T-helper 2 cell treated with Interferon-gamma antibody and Interleukin-4, amounts not matched to agents 5 μg/mL and 100 μg/mL, for 36 hours (primary cell): ENCODE measurements around the gene GRK5.

Experiments used
- DNase-seq: peaks from one replicate; pipeline ENCODE4 v3.0.0; 2021; ENCODE audit warnings: low spot score
- H3K27ac Mint-ChIP-seq: one replicate; pipeline ENCODE4 v1.8.0; 2021; ENCODE audit warnings: mild to moderate bottlenecking, mixed read lengths
- H3K27me3 Mint-ChIP-seq: one replicate; pipeline ENCODE4 v1.8.0; 2021; ENCODE audit warnings: low read depth, mixed read lengths
- H3K36me3 Mint-ChIP-seq: one replicate; pipeline ENCODE4 v1.8.0; 2021; ENCODE audit warnings: low read depth, mixed read lengths
- H3K4me1 Mint-ChIP-seq: one replicate; pipeline ENCODE4 v1.8.0; 2021; ENCODE audit warnings: low read depth, mixed read lengths
- H3K4me3 Mint-ChIP-seq: one replicate; pipeline ENCODE4 v1.8.0; 2022; ENCODE audit warnings: mild to moderate bottlenecking, moderate library complexity, mixed read lengths
- H3K9me3 Mint-ChIP-seq: one replicate; pipeline ENCODE4 v1.8.0; 2021; ENCODE audit warnings: mixed read lengths

GRK5 gene

GRCh38 chr10:119286516-119286915 is 79.1 kb downstream of the GRK5 start:
- Mint-ChIP-seq H3K27me3 (no peaks in the 10 kb centered on the region), H3K27ac (peak overlapping the region; percentile 86), H3K36me3 (no peaks in the 10 kb centered on the region), H3K4me1 (peaks cover 67% of the 10 kb centered on the region), H3K9me3 (no peaks in the 10 kb centered on the region), H3K4me3 (peak overlapping the region; percentile 70)
- no peak for DNase-seq

- no peak for DNase-seq
- peak overlapping the region; percentile 70 for H3K4me3 Mint-ChIP-seq
- H3K9me3 Mint-ChIP-seq = no peaks in the 10 kb centered on the region
- no peaks in the 10 kb centered on the region for H3K27me3 Mint-ChIP-seq
- no peaks in the 10 kb centered on the region for H3K36me3 Mint-ChIP-seq
- peak overlapping the region; percentile 64 for H3K27ac Mint-ChIP-seq
- H3K4me1 Mint-ChIP-seq = peaks cover 66% of the 10 kb centered on the region
Measured at GRCh38 chr10:119286983-119287633, 79.7 kb downstream of the GRK5 start.

- Mint-ChIP-seq H3K27me3 (no peaks in the 10 kb centered on the region), H3K4me3 (no peak overlapping the region), H3K36me3 (peaks cover 4% of the 10 kb centered on the region), H3K27ac (no peak overlapping the region), H3K4me1 (peaks cover 73% of the 10 kb centered on the region), H3K9me3 (no peaks in the 10 kb centered on the region)
- no peak for DNase-seq
Measured at GRCh38 chr10:119288574-119289001, 81.2 kb downstream of the GRK5 start.

GRCh38 chr10:119289227-119289920 is 82.0 kb downstream of the GRK5 start:
- Mint-ChIP-seq H3K4me3 (peak overlapping the region; percentile 27), H3K27me3 (no peaks in the 10 kb centered on the region), H3K36me3 (peaks cover 4% of the 10 kb centered on the region), H3K27ac (peak overlapping the region; percentile 60), H3K9me3 (no peaks in the 10 kb centered on the region), H3K4me1 (peaks cover 69% of the 10 kb centered on the region)
- no peak for DNase-seq

GRCh38 chr10:119290301-119291048 is 83.1 kb downstream of the GRK5 start:
- peaks cover 59% of the 10 kb centered on the region for H3K4me1 Mint-ChIP-seq
- H3K27me3 Mint-ChIP-seq = no peaks in the 10 kb centered on the region
- peak overlapping the region; percentile 16 for H3K4me3 Mint-ChIP-seq
- no peak for DNase-seq
- peaks cover 4% of the 10 kb centered on the region for H3K36me3 Mint-ChIP-seq
- H3K9me3 Mint-ChIP-seq = no peaks in the 10 kb centered on the region
- H3K27ac Mint-ChIP-seq = peak overlapping the region; percentile 34

- Mint-ChIP-seq H3K27ac (peak overlapping the region; percentile 28), H3K36me3 (peaks cover 11% of the 10 kb centered on the region), H3K9me3 (peaks cover 5% of the 10 kb centered on the region), H3K4me1 (peaks cover 50% of the 10 kb centered on the region), H3K4me3 (no peak overlapping the region), H3K27me3 (no peaks in the 10 kb centered on the region)
- DNase-seq = no peak
Measured at GRCh38 chr10:119291223-119291900, 84.0 kb downstream of the GRK5 start.

GRCh38 chr10:119292968-119293760 is 85.8 kb downstream of the GRK5 start:
- Mint-ChIP-seq H3K4me3 (peak overlapping the region; percentile 57), H3K9me3 (peaks cover 17% of the 10 kb centered on the region), H3K36me3 (peaks cover 28% of the 10 kb centered on the region), H3K27ac (peak overlapping the region; percentile 81), H3K27me3 (no peaks in the 10 kb centered on the region), H3K4me1 (peaks cover 42% of the 10 kb centered on the region)
- no peak for DNase-seq

GRCh38 chr10:119296703-119297102 is 89.3 kb downstream of the GRK5 start:
- Mint-ChIP-seq H3K27me3 (no peaks in the 10 kb centered on the region), H3K36me3 (peaks cover 34% of the 10 kb centered on the region), H3K4me1 (peaks cover 47% of the 10 kb centered on the region), H3K27ac (no peak overlapping the region), H3K4me3 (no peak overlapping the region), H3K9me3 (peaks cover 17% of the 10 kb centered on the region)
- DNase-seq = no peak

- H3K36me3 Mint-ChIP-seq = peaks cover 34% of the 10 kb centered on the region
- H3K9me3 Mint-ChIP-seq = peaks cover 17% of the 10 kb centered on the region
- H3K4me3 Mint-ChIP-seq = no peak overlapping the region
- no peak overlapping the region for H3K27ac Mint-ChIP-seq
- H3K4me1 Mint-ChIP-seq = peaks cover 47% of the 10 kb centered on the region
- H3K27me3 Mint-ChIP-seq = no peaks in the 10 kb centered on the region
- DNase-seq = no peak
Measured at GRCh38 chr10:119297207-119297968, 90.0 kb downstream of the GRK5 start.

GRCh38 chr10:119298810-119299209 is 91.4 kb downstream of the GRK5 start:
- no peaks in the 10 kb centered on the region for H3K27me3 Mint-ChIP-seq
- H3K9me3 Mint-ChIP-seq = peaks cover 17% of the 10 kb centered on the region
- DNase-seq = no peak
- H3K36me3 Mint-ChIP-seq = peaks cover 30% of the 10 kb centered on the region
- no peak overlapping the region for H3K4me3 Mint-ChIP-seq
- H3K4me1 Mint-ChIP-seq = peaks cover 49% of the 10 kb centered on the region
- peak overlapping the region; percentile 18 for H3K27ac Mint-ChIP-seq

GRCh38 chr10:119299531-119299930 is 92.2 kb downstream of the GRK5 start:
- Mint-ChIP-seq H3K4me1 (peaks cover 51% of the 10 kb centered on the region), H3K36me3 (peaks cover 30% of the 10 kb centered on the region), H3K9me3 (peaks cover 17% of the 10 kb centered on the region), H3K27me3 (no peaks in the 10 kb centered on the region), H3K4me3 (no peak overlapping the region), H3K27ac (peak overlapping the region; percentile 38)
- no peak for DNase-seq

GRCh38 chr10:119301397-119301796 is 94.0 kb downstream of the GRK5 start:
- peak; percentile 80 for DNase-seq
- Mint-ChIP-seq H3K27ac (peak overlapping the region; percentile 94), H3K36me3 (peaks cover 26% of the 10 kb centered on the region), H3K4me1 (peaks cover 70% of the 10 kb centered on the region), H3K4me3 (peak overlapping the region; percentile 84), H3K27me3 (no peaks in the 10 kb centered on the region), H3K9me3 (peaks cover 13% of the 10 kb centered on the region)
